GM19043 (cell line): Measurements from ENCODE around the gene FH.
A peak's percentile ranks its signal among the peaks of the same experiment; 100 is the strongest.

Experiments used
- ATAC-seq: cut with Tn5 transposase; IDR thresholded peaks from one replicate; pipeline ENCODE4 v1.9.1; 2021; ENCODE audit warnings: low read depth; ENCODE audit not compliant: unreplicated experiment

The FH gene

DNA sequence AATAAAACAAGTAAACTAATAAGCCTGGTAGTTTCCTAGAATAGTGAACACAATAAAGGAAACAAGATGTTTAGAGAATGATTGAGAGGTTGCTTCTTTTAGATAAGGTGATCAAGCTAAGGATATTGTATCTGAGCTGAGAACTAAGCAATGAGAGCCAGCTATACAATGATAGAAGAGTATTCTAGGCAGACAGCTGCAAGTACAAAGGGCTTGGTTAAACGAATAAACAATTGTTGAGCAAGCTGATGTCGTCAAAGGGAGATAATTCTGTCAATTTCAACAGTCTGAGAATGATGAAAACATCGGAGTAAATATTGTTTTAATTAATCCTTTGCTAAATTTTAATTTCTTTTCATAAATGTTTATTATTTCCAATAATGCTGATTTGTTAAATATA lies 5.5 kb upstream of the FH start:
- no peak for ATAC-seq

DNA sequence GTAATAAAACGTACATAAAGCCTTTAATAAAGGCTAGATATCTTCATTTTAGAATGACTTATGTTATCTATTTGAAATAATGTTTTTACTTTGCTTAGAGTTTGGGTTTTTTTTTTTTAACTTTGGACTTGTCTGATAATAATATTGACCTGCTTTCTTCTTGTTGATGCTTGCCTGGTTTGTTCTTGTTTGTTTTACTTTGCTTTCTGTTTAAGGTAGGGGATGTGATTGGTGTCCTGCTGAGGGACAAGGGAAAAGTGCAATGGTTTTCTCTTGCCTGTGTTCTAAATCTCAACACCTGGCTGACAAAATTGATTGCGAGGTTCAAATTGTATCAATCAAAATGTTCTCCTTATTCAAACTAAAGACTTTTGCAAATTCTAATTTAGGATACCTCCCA lies 2.2 kb upstream of the FH start:
- ATAC-seq: no peak

DNA sequence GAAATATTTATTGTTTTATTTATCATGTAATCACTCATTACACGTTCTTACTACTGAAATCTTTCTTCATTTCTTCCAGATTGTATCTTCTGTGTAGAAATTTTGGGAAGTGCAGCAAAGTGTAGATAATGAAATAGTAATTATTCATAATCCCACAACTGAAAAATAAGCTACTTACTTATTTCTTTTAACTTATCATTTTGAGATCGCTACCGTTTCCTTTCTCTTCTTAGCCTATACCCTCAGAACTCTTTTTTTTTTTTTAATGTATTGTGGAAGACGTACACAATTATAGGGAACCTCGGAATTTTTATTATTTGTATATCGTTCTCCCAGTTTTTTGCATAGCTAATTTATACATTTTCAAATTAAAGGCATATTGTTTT lies 518 bp upstream of the FH start:
- ATAC-seq: no peak

DNA sequence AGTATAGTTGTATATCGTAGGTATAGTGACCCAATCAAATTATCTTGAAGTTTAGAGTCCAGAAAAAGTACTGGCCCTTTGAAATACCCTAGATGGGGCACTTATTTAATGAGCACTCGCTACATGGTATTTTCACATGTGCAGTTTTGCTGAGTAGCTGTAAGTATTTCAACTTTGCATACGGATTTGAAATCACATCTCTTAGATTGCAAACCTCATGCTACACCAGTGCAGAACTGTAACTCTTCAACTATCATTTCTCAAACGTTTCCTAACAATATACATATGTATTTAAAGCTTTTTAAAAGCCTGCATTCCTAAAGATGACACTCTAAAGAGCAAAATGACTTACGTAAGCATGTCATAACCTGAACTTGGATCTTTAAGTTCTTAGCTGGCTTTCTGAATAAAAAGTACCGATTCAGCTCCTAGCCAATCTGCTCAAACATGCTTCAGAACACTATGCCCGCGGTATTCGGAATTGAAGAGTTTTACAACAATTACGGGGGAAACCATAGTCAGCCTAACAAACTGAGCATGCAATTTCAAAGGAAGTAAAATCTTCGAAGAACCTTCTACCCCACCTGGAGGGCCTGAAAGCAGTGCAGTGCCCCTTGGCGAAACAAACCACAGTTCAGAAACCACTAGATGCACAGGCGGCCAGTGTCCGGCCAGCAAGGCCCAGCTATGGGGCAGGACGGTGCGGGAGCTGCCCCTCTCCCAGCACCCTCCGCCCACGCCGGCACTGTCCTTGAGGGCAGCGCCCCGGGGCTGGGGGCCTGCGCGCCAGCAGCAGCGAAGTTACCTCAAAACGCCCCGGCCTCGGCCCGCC lies 863 bp downstream of the FH start:
- ATAC-seq: peak; percentile 24

DNA sequence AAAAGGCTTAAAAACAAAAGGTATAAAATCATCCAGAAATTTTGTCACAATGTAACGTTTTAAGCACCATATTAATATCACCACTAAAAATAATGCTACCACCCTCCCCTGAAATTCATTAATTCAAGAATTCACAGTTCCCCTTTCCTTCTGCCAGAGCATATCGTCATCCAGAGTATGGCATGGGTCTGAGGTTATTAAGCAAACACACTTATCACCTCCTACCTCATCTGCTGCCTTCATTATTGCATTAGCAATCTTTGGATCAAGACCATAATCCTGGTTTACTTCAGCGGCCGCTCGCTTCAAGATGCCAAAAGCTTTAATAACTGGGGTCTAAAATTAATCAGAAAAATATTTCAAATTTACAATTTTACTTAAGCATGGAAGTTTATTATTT lies 6.2 kb downstream of the FH start:
- no peak for ATAC-seq

DNA sequence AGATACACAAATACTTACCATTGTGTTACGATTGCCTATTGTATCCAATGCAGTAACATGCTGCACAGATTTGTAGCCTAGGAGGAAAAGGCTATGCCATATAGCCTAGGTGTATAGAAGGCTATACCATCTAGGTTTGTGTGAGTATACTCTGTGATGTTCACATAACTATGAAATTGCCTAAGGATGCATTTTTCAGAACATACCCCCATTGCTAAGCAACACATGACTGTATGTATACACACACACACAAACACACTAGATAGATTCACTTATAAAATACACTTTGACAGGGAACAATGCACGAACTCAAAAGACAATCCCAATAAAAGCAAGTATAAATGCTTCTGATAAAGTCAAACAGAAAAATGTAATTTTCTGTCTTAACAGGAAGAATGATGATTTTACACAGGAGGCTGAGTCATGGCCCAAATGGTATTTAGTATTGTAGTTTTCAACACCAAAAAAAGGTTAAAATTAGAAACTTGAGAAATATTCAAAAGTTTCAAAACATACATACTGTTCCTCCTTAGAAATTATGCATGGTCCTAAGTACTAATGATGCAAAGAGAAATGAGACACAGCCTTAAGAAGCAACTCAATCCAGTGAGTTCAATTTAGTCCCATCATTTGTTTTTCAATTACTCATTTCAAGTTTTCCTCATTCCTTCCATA lies 12.2 kb downstream of the FH start:
- ATAC-seq: no peak

DNA sequence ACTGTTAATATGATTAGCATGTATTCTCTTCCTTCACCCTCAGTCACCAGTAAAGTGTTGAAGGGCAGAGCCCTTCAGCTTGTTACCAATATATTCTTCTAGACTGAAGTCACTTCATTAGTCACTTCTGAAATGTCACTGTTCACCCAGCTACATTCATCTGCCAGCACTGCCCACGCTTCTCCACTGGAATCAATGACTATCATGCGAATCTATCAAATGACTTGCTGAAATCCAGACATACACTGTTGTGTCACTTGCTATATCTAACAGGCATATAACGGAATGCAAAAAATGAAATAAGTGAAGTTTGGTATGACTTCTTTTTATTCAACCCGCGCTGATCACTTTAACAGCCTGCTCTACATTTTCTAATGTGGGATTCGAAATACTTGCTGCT lies 16.1 kb downstream of the FH start:
- no peak for ATAC-seq

DNA sequence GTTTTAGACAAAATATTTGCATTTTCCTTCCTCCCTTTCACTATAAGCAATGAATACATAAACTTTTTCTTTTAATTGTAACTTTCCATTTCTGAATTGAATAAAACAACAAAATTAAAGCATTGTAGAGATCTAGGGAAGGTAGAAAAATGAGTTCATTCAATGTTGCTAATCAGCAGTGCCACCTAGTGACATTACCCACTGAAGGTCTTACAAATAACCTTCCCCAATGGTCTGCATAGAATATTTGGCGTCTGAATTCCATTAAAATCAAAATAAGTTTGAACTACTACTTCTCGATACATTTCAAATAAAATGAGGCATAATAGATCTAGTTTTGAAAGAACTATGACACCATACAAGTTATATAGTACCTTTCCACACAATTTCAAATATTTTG lies 19.6 kb downstream of the FH start:
- no peak for ATAC-seq

DNA sequence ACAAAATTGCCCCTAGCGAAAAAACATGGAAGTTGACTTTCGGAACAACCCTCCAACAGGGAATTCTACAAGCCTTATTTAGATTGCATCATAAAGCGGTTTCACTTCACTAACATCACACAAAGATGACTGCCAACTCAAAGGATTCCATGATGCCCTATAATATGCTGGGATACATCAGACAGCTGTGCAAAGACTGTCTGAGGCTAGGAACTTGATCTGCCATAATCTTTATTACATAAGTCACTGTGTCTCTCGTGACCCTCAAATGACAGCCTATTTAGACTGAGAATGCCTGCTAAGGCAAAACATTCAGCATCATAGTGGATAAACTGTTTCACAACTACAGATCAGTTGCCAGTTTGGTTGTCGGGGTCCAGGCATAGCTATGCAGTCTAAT lies 23.8 kb downstream of the FH start:
- ATAC-seq: no peak

DNA sequence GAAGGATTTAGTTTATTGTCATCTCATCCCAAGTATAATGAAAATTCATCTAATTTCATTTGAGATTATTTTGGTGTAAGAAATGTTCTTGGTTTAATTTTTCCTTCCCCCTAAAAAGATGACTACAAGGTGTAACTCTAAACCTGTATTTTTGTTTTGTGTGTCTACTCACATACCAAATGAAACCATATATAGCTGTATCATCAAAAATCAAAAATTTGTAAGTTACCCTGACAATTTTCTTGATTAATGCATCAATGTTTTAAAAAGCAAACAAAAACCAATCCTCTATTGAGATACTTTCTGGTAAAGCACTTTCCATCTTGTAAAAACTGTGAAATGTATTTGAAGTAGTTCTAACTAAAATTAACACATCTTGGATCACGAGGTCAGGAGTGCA lies 30.8 kb downstream of the FH start:
- ATAC-seq: no peak

DNA sequence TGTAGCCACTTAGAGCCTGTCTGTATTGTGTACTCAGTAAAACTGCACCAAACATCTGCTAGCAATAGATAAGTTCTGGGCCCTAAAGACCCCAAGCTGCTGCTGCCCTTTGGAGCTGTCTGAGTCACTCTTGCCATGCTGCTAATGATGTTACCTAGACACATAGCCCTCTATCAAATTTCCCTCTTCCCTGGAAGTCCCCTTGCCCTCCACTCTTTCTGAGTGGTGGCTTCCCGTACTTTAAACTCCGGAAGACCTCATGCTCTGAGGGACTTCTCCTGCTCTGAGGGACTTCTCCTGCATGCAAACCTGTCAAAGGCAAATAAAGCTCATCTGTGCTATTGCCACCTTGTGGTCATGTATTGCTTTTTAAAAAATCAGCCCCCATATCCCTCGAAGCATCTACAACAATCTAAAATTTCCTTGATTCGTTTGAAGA lies 34.0 kb downstream of the FH start:
- ATAC-seq: peak; percentile 55

DNA sequence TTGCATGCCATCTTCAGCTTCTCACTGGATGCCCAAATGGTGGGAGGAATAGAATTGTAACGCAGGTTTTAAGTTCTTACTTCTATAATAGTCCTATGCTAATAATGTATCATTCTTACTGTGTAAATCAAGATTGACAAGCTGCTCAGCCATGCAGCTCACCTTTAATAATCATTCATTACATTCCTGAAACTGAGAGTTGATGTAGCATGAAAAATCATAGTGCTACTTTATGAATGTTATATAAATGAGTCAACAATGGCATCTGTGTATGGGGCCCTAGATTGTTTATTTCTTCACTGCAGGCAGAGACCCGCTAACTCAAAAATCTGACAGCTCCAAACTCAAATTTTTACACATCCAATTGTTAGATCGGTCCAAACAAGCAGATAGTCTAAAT lies 34.4 kb downstream of the FH start:
- peak; percentile 54 for ATAC-seq

DNA sequence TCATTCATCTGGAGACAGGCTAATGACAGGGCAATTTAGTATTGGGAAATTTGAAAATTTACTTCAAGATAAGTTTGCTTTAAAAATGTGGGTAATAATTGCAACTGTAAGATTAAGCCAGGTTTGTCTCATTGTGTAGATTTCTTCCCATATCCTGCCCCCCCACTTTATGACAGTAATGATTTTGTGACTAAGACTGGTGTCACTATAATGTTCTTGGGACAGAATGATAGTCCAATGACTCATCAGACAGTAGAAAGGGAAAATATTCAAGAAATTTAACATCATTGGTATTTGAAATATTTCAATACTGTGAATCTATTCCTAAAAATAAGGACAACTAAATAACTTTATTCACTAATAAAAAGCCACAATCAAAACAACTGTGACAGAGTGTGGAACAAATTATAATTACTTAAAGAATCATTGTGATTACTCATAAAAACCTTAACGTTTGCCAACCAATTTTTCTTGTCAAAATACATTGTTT lies 36.7 kb downstream of the FH start:
- no peak for ATAC-seq

DNA sequence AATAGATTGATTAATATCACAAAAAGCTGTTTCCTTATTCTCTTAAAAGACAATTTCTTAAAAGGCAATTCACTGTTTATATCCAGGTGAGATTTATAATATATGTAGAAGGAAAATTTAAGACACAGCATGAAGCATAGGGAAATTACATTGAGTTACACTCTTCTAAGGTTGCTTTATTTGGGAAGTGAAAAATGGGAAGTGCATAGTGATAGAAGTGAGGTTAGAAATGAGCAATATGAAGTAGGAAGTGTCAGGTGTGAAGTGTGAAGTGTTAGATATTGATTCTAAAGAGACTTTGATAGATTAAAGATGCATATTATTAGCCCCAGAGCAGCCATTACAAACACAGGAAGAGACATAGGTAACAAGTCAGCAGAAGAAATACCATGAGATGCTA lies 40.3 kb downstream of the FH start:
- no peak for ATAC-seq

DNA sequence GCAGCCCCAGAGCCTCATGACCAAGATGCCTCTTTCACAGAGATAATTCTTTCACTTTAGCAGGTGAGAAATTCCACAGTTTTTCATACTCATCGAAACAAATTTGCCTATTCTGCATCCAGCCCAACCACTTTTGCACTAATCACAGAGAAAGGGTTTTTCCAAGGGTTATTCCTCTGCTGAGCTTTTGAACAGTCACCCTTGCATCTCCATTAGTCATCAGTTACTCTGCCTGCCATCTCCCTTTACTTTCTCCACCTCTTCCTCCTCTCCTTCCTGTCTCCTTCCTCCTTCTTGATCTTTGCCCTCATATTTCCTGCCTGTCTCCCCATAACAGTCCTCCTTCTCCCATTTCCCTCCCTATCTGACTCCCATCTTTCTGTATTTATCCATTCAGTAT lies 43.9 kb downstream of the FH start:
- no peak for ATAC-seq

DNA sequence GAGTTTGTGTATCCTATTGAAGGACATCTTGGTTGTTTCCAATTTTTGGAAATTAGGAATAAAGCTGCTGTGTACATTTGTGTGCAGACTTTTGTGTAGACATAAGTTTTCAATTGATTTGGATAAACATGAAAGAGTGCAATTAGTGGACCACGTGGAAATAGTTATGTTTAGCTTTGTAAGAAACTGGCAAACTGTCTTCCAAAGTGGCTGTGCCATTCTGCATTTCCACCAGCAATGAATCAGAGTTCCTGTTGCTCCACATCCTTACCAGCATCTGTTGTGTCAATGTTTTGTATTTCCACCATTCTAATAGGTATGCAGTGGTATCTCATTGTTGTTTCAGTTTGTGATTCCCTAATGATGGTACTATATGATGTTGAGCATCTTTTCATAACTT lies 46.5 kb downstream of the FH start:
- no peak for ATAC-seq

DNA sequence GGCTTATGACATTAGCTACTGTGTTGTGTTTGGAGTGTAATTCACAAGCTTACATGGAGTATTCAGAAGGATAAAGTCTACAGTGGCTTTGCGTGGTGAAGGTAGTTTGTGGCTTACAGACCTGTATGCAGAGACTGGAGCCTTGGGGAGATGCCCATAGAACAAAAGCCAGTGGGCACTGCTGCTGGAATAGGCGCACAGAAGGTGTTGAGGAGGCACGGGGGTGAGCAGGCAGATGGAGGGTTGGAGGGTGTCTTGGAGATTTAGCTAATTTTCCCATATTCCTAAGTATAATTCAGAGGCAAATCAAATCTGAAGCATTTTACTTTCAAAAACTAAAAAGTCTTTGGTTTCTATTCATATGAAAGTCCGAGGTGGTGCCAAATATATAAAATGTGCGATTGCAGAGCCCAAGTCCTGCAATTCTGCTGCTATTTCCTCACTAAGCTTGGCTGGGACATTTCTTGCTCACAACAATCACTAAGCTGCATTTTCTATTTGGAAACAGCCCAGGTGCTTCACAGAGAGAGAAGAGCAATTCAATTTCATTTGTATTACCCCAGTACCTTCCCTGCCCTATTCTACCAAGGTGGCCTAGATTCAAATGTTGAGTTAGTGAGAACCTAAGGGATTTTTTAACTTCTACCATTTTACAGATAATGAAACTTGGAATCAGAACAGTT lies 48.5 kb downstream of the FH start:
- ATAC-seq: no peak

DNA sequence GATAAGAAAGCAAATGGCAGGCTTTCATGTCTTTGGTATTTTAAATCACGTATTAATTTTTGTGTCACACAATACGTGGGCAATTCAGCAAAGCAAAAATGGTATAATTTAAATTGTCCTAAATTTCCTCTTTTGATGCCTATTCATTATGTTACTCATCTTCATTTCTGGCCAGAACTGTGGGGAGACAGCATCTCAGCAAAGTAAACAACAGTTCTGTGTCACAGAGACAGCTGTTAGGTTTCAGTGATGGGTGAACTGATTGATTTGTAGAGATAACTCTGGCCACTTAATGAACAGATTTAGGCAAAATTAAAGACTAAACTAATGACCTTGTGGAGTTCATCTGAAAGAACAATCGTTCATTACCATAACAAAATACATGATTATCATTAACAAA lies 49.2 kb downstream of the FH start:
- ATAC-seq: no peak

DNA sequence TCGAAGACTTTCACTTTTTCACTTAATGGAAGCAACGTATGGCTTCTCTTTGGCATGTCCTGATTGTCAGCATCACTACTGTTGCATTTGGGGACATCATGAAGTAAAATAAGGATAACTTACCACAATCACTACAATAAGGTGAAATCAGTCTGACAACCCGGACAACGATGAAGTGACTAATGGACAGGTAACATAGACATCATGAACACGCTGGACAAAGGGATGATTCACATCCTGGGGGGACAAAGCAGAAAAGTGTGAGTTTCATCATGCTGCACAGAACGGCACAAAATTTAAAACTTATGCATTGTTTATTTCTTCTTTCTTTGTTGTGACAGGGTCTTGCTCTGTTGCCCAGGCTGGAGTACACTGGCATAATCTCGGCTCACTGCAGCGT lies 53.9 kb downstream of the FH start:
- no peak for ATAC-seq

DNA sequence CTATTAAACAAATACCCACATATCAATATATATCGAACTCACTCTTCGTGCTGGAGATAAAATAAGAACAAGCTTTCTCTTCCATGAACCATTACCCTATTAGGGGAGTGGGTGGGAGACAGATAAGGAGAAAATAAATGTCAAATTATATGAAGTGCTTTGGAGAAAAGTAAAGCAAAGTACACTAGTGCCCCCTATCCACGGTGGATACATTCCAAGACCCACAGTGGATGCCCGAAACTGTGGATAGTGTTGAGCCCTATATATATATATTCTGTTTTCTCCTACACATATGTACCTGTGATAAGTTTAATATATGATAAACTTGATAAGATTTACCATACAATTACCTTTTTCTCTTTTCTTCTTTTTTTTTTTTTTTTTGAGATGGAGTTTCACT lies 54.6 kb downstream of the FH start:
- no peak for ATAC-seq

DNA sequence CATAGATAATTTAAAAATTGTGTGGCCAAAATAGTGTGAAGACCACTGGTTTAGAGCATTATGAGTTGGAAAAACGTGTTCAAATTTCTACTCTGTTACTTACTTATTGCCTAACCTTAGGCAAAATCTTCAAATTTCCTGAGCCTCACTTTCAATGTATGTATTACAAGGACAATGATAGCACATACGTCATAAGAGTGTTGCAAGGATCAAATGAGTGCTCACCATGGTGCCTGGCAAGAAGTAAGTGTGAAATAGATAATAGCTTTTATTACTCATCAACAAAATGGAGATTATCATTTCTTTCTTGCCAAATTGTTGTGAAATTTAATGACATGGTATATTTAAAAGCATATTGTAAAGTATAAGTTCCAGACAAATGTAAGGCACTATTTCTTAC lies 57.2 kb downstream of the FH start:
- no peak for ATAC-seq
